Gastroesophageal sphincter (tissue), 4 donors: ENCODE results near the gene DMD. TPM values are rescaled to one million over a fixed set of nuclear protein-coding genes. Genes with fewer than 3 reads are reported as not detected.
"Not testable (repeated sequence)": the region's sequence is repeated elsewhere in the genome, so short reads cannot be mapped to it uniquely, and the experiment has no call there.

Source experiments
- ATAC-seq: fragments of 150-250 bp; one replicate; pipeline ENCODE4 v1.9.1; 2016; ENCODE audit warnings: mild to moderate bottlenecking, moderate library complexity
- H3K27ac ChIP-seq, 4 donors: fragments of 200-600 bp; sonication (generic) in 3 of 4; 1 replicate in 3 of 4; 2 replicates in 1 of 4; pipeline ENCODE4 v1.5.1; 2016 to 2019
- H3K27me3 ChIP-seq: fragments of 200-600 bp; sonication (generic); one replicate; pipeline ENCODE4 v1.5.1; 2019
- H3K36me3 ChIP-seq, 2 donors: fragments of 200-600 bp; sonication (generic); one replicate each; pipeline ENCODE4 v1.5.1; 2019; ENCODE audit warnings: control low read depth in 1 of 2
- H3K4me1 ChIP-seq, 3 donors: fragments of 200-600 bp; sonication (generic); 1 replicate in 2 of 3; 2 replicates in 1 of 3; pipeline ENCODE4 v1.5.1; 2016 to 2019; ENCODE audit warnings: control low read depth in 2 of 3
- H3K4me3 ChIP-seq, 2 donors: fragments of 200-600 bp; sonication (generic); one replicate each; pipeline ENCODE4 v1.5.1; 2019; ENCODE audit warnings: mild to moderate bottlenecking in 1 of 2, moderate library complexity in 1 of 2
- H3K9me3 ChIP-seq, 3 donors: fragments of 200-600 bp; sonication (generic); one replicate each; pipeline ENCODE4 v1.5.1; 2017 to 2019; ENCODE audit warnings: control low read depth in 2 of 3
- CTCF ChIP-seq, 4 experiments: fragments of 200-600 bp in 2 of 4; fragments of 450-650 bp in 2 of 4; sonication (generic) in 1 of 4; IDR thresholded peaks; one replicate each; pipeline ENCODE4 v1.5.1; 2017 to 2019; ENCODE audit warnings: antibody characterized with exemption in 4 of 4, mild to moderate bottlenecking in 2 of 4, moderate library complexity in 2 of 4
- EP300 ChIP-seq: sonication (generic); formaldehyde crosslinking; IDR thresholded peaks from one replicate; pipeline ENCODE4 v1.6.1; 2017; ENCODE audit warnings: antibody characterized with exemption, mild to moderate bottlenecking
- POLR2A ChIP-seq, 2 donors: fragments of 450-650 bp; IDR thresholded peaks; one replicate each; pipeline ENCODE4 v1.6.1; 2017; ENCODE audit warnings: antibody characterized with exemption in 2 of 2, mild to moderate bottlenecking in 2 of 2, moderate library complexity in 1 of 2
- POLR2AphosphoS5 ChIP-seq: sonication (generic); formaldehyde crosslinking; IDR thresholded peaks from one replicate; pipeline ENCODE4 v1.6.1; 2017; ENCODE audit warnings: antibody characterized with exemption
- WGBS, 2 donors: methylation state at CpG; one replicate each; pipeline ENCODE4 v1.1.5; 2018; ENCODE audit warnings: low coverage in 1 of 2; 5-methylcytosine and 5-hydroxymethylcytosine counted together
- total RNA-seq, 4 donors: library from RNA; depleted of rRNA; stranded (reverse); fragments of >200 nt; gene quantifications; one replicate each; pipeline ENCODE4 v1.1.0, GENCODE V29; 2016

The DMD gene
- total RNA-seq, 4 donors from 2014 or later = 111 to 225 (median 183) TPM

- Histone ChIP-seq H3K9me3 (no peaks in the 10 kb centered on the region), H3K27ac (no peak overlapping the region), H3K36me3 (no peaks in the 10 kb centered on the region), H3K4me3 (no peak overlapping the region), H3K4me1 (no peaks in the 10 kb centered on the region), H3K27me3 (no peaks in the 10 kb centered on the region)
- 27 to 40% methylated on average over 3 of the region's 3 CpGs for WGBS, 2 donors
- ATAC-seq = no peak
- no peak for TF ChIP-seq CTCF (IDR thresholded peaks at IDR 0.05)
- no peak for TF ChIP-seq POLR2A (IDR thresholded peaks at IDR 0.05)
Measured at GRCh38 chrX:33095079-33095478, 116.3 kb downstream of the DMD start.

GRCh38 chrX:33087411-33087810 is 123.9 kb downstream of the DMD start:
- Histone ChIP-seq H3K9me3 (no peaks in the 10 kb centered on the region), H3K36me3 (no peaks in the 10 kb centered on the region), H3K4me3 (no peak overlapping the region), H3K27ac (no peak overlapping the region), H3K4me1 (no peaks in the 10 kb centered on the region), H3K27me3 (no peaks in the 10 kb centered on the region)
- TF ChIP-seq EP300 (no peak), POLR2AphosphoS5 (no peak), POLR2A (IDR thresholded peaks at IDR 0.05) (no peak), CTCF (IDR thresholded peaks at IDR 0.05) (no peak)
- no peak for ATAC-seq

GRCh38 chrX:33086886-33087285 is 124.5 kb downstream of the DMD start:
- H3K4me1 ChIP-seq = no peaks in the 10 kb centered on the region
- H3K36me3 ChIP-seq = no peaks in the 10 kb centered on the region
- H3K9me3 ChIP-seq = no peaks in the 10 kb centered on the region
- ATAC-seq = no peak
- H3K4me3 ChIP-seq = no peak overlapping the region
- TF ChIP-seq POLR2AphosphoS5 = no peak
- TF ChIP-seq POLR2A (IDR thresholded peaks at IDR 0.05) = no peak
- no peak for TF ChIP-seq CTCF (IDR thresholded peaks at IDR 0.05)
- no peak for TF ChIP-seq EP300
- H3K27ac ChIP-seq = no peak overlapping the region
- 62 to 75% methylated on average over 1 of the region's 1 CpG for WGBS, 2 donors
- H3K27me3 ChIP-seq = no peaks in the 10 kb centered on the region

- Histone ChIP-seq H3K9me3 (no peaks in the 10 kb centered on the region), H3K36me3 (peaks cover 0 to under 1% of the 10 kb centered on the region in 2 donors), H3K27ac (no peak overlapping the region), H3K4me3 (no peak overlapping the region), H3K27me3 (no peaks in the 10 kb centered on the region), H3K4me1 (no peaks in the 10 kb centered on the region)
- TF ChIP-seq POLR2AphosphoS5 (no peak), POLR2A (IDR thresholded peaks at IDR 0.05) (no peak), CTCF (IDR thresholded peaks at IDR 0.05) (no peak), EP300 (no peak)
- 89% methylated on average over 1 of the region's 1 CpG; no CpG with 5 or more reads in 1 of the 2 donors for WGBS, 2 donors
- no peak for ATAC-seq
Measured at GRCh38 chrX:33082371-33082770, 129.0 kb downstream of the DMD start.

- ATAC-seq = no peak
- Histone ChIP-seq H3K4me3 (no peak overlapping the region), H3K27ac (no peak overlapping the region), H3K27me3 (no peaks in the 10 kb centered on the region), H3K4me1 (no peaks in the 10 kb centered on the region), H3K36me3 (peaks cover 0 to 4% of the 10 kb centered on the region in 2 donors), H3K9me3 (no peaks in the 10 kb centered on the region)
- TF ChIP-seq CTCF (IDR thresholded peaks at IDR 0.05) (no peak), POLR2AphosphoS5 (no peak), EP300 (no peak), POLR2A (IDR thresholded peaks at IDR 0.05) (no peak)
- 80 to 84% methylated on average over 2 to 3 of the region's 3 CpGs for WGBS, 2 donors
Measured at GRCh38 chrX:33078273-33078672, 133.1 kb downstream of the DMD start.

GRCh38 chrX:33073660-33074059 is 137.7 kb downstream of the DMD start:
- not testable (repeated sequence) for H3K27ac ChIP-seq, ATAC-seq, H3K4me1 ChIP-seq, H3K36me3 ChIP-seq, H3K27me3 ChIP-seq, H3K9me3 ChIP-seq, H3K4me3 ChIP-seq
- WGBS, 2 donors = 87 to 91% methylated on average over 5 to 7 of the region's 11 CpGs
